Uterus (tissue), 4 donors: Measurements from ENCODE around the gene C11orf58. TPM values are rescaled to one million over a fixed set of nuclear protein-coding genes. Genes with fewer than 3 reads are reported as not detected.

Source experiments
- DNase-seq, 2 donors: peaks; one replicate each; pipeline ENCODE4 v3.0.0-alpha.2; 2019 to 2020
- H3K27ac ChIP-seq, 2 donors: fragments of 200-600 bp; sonication (generic); 1 replicate in 1 of 2; 2 replicates in 1 of 2; pipeline ENCODE4 v1.5.1; 2016 to 2018
- H3K27me3 ChIP-seq, 2 donors: fragments of 200-600 bp; sonication (generic); one replicate each; pipeline ENCODE4 v1.5.1; 2018 to 2019; ENCODE audit warnings: control low read depth in 1 of 2
- H3K36me3 ChIP-seq, 2 donors: fragments of 200-600 bp; sonication (generic); one replicate each; pipeline ENCODE4 v1.5.1; 2019; ENCODE audit warnings: control low read depth in 1 of 2
- H3K4me1 ChIP-seq, 2 donors: fragments of 200-600 bp; sonication (generic); one replicate each; pipeline ENCODE4 v1.5.1; 2018 to 2019; ENCODE audit warnings: control low read depth in 1 of 2
- H3K4me3 ChIP-seq, 2 donors: fragments of 200-600 bp; sonication (generic); 1 replicate in 1 of 2; 2 replicates in 1 of 2; pipeline ENCODE4 v1.5.1; 2018 to 2019; ENCODE audit warnings: mild to moderate bottlenecking in 1 of 2
- H3K9me3 ChIP-seq, 2 donors: fragments of 200-600 bp; sonication (generic); one replicate each; pipeline ENCODE4 v1.5.1; 2019; ENCODE audit warnings: control low read depth in 1 of 2
- CTCF ChIP-seq, 4 experiments: fragments of 200-600 bp in 2 of 4; fragments of 450-650 bp in 2 of 4; sonication (generic) in 2 of 4; IDR thresholded peaks; one replicate each; pipeline ENCODE4 v1.5.1; 2016 to 2019; ENCODE audit warnings: antibody characterized with exemption in 4 of 4, mild to moderate bottlenecking in 2 of 4, moderate library complexity in 1 of 4
- POLR2A ChIP-seq, 2 donors: fragments of 450-650 bp; IDR thresholded peaks; one replicate each; pipeline ENCODE4 v1.6.1; 2016; ENCODE audit warnings: antibody characterized with exemption in 2 of 2, mild to moderate bottlenecking in 1 of 2, moderate library complexity in 1 of 2
- intact Hi-C: fragments of 100-400 bp; cut with DNase I; formaldehyde crosslinking; loops from one replicate; pipeline ENCODE4 v1.15.1; 2023; ENCODE audit warnings: low total_unique reads
- total RNA-seq, 4 donors: library from RNA; depleted of rRNA in 3 of 4; stranded (reverse); fragments of >200 nt in 3 of 4; gene quantifications; one replicate each; pipeline versions ENCODE4 v1.1.0 to v1.2.4, GENCODE V29; 2014 to 2023
- donor health status: DM: yes; HTN: yes; CAD: no.

C11orf58 gene
- total RNA-seq, 4 donors from 2014 or later = 126 to 252 (median 148) TPM

GRCh38 chr11:16758382-16759024, 20.1 kb downstream of the C11orf58 start:
- no peaks in the 10 kb centered on the region for H3K36me3 ChIP-seq
- intact Hi-C loops = no loop called here

DNA sequence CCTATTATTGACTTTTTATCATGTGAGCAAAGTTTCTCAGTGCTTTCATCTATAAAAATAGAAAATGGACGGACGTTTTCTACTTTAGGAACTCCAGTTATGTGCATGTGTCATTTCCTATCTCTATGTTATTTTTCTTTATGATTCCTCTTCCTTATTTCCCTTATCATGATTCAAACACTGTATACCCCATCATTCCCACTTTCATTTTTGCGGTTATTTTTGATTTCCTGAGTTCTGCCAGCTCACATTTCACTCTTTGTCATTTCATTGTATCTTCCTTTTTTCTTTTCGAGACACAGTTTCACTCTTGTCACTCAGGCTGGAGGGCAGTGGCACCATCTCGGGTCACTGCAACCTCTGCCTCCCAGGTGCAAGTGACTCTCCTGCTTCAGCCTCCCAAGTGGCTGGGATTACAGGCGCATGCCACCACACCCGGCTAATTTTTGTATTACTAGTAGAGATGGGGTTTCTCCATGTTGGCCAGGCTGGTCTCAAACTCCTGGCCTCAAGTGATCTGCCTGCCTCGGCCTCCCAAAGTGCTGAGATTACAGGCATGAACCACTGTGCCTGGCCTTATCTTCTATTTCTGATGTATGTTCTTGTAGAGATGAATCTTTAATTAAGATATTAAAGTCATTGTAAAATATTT, 21.5 kb downstream of the C11orf58 start:
- Histone ChIP-seq H3K9me3 (no peaks in the 10 kb centered on the region), H3K36me3 (no peaks in the 10 kb centered on the region), H3K4me3 (no peak overlapping the region), H3K27ac (no peak overlapping the region), H3K4me1 (no peaks in the 10 kb centered on the region), H3K27me3 (no peaks in the 10 kb centered on the region)
- no peak for TF ChIP-seq CTCF (IDR thresholded peaks at IDR 0.05)
- no peak for TF ChIP-seq POLR2A (IDR thresholded peaks at IDR 0.05)
- intact Hi-C loops = no loop called here
- no peak for DNase-seq

More at GRCh38 chr11:16758382-16759024, 20.1 kb downstream of the C11orf58 start:
- Histone ChIP-seq H3K4me1 (no peaks in the 10 kb centered on the region), H3K9me3 (no peaks in the 10 kb centered on the region), H3K4me3 (no peak overlapping the region), H3K27me3 (no peaks in the 10 kb centered on the region), H3K27ac (no peak overlapping the region)
- no peak for TF ChIP-seq POLR2A (IDR thresholded peaks at IDR 0.05)
- no peak for TF ChIP-seq CTCF (IDR thresholded peaks at IDR 0.05)
- no peak for DNase-seq

- TF ChIP-seq POLR2A (IDR thresholded peaks at IDR 0.05) = no peak
- no peak for TF ChIP-seq CTCF (IDR thresholded peaks at IDR 0.05)
Measured at GRCh38 chr11:16763746-16764145, 25.3 kb downstream of the C11orf58 start.

GRCh38 chr11:16764888-16765287, 26.4 kb downstream of the C11orf58 start:
- no peaks in the 10 kb centered on the region for H3K36me3 ChIP-seq
- H3K4me3 ChIP-seq = no peak overlapping the region
- no peaks in the 10 kb centered on the region for H3K4me1 ChIP-seq
- no peaks in the 10 kb centered on the region for H3K9me3 ChIP-seq
- no peaks in the 10 kb centered on the region for H3K27me3 ChIP-seq
- intact Hi-C loops = no loop called here
- no peak for TF ChIP-seq CTCF (IDR thresholded peaks at IDR 0.05)
- TF ChIP-seq POLR2A (IDR thresholded peaks at IDR 0.05) = no peak
- no peak for DNase-seq
- no peak overlapping the region for H3K27ac ChIP-seq

More at GRCh38 chr11:16763746-16764145, 25.3 kb downstream of the C11orf58 start:
- H3K36me3 ChIP-seq = no peaks in the 10 kb centered on the region
- no peaks in the 10 kb centered on the region for H3K4me1 ChIP-seq
- intact Hi-C loops = no loop called here
- no peaks in the 10 kb centered on the region for H3K27me3 ChIP-seq
- no peaks in the 10 kb centered on the region for H3K9me3 ChIP-seq
- no peak for DNase-seq
- H3K27ac ChIP-seq = no peak overlapping the region
- no peak overlapping the region for H3K4me3 ChIP-seq

- TF ChIP-seq CTCF (IDR thresholded peaks at IDR 0.05) = no peak
- no peak for TF ChIP-seq POLR2A (IDR thresholded peaks at IDR 0.05)
- Histone ChIP-seq H3K4me3 (no peak overlapping the region), H3K27me3 (no peaks in the 10 kb centered on the region), H3K36me3 (no peaks in the 10 kb centered on the region), H3K9me3 (no peaks in the 10 kb centered on the region), H3K4me1 (no peaks in the 10 kb centered on the region), H3K27ac (no peak overlapping the region)
- intact Hi-C loops = no loop called here
- no peak for DNase-seq
Measured at GRCh38 chr11:16767137-16767536, 28.7 kb downstream of the C11orf58 start.
